D721Med (cell line): ENCODE data around the gene UGT1A5.

ENCODE experiments used
- DNase-seq: peaks from one replicate; pipeline ENCODE4 v3.0.0; 2011; ENCODE audit warnings: low spot score; ENCODE audit not compliant: insufficient read length
- FAIRE-seq: peaks from 2 replicates; lab custom pipeline; 2011; peaks lifted over from hg19 to GRCh38; lab: Jason Lieb, UNC
- CTCF ChIP-seq: IDR thresholded peaks from 2 replicates; pipeline ENCODE4 v1.5.1; 2012; ENCODE audit warnings: mild to moderate bottlenecking, control low read depth; ENCODE audit not compliant: insufficient read depth; ENCODE audit errors: missing control alignments

The UGT1A5 gene

DNA sequence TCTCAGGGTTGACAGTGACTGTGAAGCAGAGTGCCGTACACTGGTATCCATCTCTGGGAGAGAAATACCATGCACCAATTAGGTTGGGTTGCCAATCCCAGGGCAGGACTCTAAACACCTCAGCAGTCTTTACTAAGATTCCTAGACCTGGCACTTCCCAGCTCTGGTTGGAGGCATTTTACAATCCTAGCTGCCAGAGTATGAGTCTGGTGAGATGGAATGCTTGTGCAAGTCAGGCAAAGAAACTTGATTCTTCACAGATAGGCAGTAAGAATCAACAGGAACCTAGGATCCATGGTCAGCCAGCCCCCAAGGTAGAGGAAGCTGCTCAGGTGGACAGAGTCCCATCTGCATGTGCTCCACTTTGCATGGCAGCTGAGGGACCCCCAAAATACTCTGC, 6.0 kb upstream of the UGT1A5 start:
- DNase-seq (no peak), FAIRE-seq (no peak)
- TF ChIP-seq CTCF, result no peak

- TF ChIP-seq CTCF, result no peak
- no peak for DNase-seq
- no peak for FAIRE-seq
These were observed 4.6 kb upstream of the UGT1A5 start for GRCh38 chr2:233707940-233708644.

DNA sequence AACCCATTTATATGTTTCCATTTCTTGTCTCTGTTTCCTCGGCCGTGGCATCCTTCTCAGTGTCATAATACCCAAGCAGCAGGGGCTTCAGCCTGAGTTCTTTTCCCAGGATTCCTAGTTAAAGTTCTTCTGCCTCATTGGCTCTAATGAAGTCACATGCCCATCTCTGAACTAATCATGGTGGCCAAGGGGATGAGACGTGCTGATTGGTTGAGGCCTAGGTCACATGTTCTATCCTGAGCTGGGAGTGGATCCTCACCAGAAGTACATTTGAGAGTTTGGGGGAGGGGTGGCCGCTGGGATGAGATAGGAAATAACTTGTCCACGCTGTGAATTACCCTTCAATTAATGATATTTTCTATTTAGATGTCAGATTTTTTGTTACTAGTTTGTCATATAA, 3.8 kb upstream of the UGT1A5 start:
- no peak for TF ChIP-seq CTCF

DNA sequence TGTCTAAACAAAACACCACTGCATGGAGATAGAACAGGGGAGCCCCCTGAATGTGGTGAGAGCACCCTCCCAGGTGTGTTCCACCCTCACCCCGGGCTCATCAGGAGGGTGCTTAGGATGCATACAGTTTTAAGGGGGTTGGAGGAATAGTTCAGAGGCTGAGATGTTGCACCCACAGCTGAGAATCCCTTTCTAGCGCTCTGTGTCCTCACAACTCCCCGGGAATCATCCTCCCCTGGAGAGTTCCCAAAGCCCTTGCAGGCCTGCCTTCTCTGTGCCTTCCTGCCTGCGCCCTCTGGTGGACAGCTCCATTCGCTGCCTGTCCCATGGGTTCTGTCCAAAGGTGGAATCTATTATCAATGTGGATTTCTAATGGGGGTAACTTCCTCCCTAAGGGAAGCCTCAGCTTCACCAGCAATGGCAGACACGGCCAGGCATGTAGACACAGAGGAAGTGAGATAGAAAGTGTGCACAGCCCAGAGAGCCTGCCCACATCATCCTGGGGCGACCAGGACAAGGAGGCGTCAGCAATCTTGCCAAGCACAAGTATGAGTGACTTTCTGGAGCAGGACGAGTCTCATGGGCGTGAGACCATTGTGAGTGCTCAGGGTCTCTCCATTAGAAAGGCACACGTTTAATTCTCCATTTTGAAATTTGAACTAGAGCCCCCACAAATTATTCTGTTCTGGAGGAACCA, 1.2 kb upstream of the UGT1A5 start:
- TF ChIP-seq CTCF, result peak; percentile 91
- FAIRE-seq (no peak), DNase-seq (peak; percentile 26)

More for the DNA sequence above, 3.8 kb upstream of the UGT1A5 start:
- FAIRE-seq (no peak), DNase-seq (no peak)

DNA sequence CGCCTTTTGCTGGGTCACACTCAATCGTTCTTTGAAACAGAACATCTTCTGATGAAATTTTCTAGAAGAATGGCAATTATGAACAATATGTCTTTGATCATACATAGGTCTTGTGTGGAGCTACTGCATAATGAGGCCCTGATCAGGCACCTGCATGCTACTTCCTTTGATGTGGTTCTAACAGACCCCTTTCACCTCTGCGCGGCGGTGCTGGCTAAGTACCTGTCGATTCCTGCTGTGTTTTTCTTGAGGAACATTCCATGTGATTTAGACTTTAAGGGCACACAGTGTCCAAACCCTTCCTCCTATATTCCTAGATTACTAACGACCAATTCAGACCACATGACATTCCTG, 532 bp downstream of the UGT1A5 start:
- FAIRE-seq, result no peak
- DNase-seq, result no peak
- no peak for TF ChIP-seq CTCF

- FAIRE-seq (no peak), DNase-seq (no peak)
- no peak for TF ChIP-seq CTCF
These were observed 1.4 kb downstream of the UGT1A5 start for GRCh38 chr2:233714121-233714520.

DNA sequence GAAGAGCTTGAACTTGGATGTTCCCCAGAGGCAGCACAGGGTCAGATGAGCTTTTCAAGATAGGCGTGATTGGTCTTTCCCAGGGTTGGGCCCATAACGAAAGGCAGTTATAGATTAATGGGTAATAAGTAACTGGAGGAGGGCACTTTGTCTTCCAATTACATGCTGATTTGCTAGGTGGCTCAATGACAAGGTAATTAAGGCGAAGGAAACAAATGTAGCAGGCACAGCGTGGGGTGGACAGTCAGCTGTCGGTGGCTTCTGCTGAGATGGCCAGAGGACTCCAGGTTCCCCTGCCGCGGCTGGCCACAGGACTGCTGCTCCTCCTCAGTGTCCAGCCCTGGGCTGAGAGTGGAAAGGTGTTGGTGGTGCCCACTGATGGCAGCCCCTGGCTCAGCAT, 5.8 kb downstream of the UGT1A5 start, which contains the start of gene UGT1A4:
Gene UGT1A4 (plus strand): TSS at position 185 of the 400 bp plus-strand sequence. CDS start 85 bp downstream, at position 270.
- TF ChIP-seq CTCF, result no peak
- DNase-seq (no peak), FAIRE-seq (no peak)
